Measurements from ENCODE around the gene ITGAD. TPM values are rescaled to one million over a fixed set of nuclear protein-coding genes. Genes with fewer than 3 reads are reported as not detected.
A peak's percentile ranks its signal among the peaks of the same experiment; 100 is the strongest.

The ITGAD gene
- total and polyA plus RNA-seq, 2 donors (not counting 1 experiment from before 2014, with no cell fraction given) = 0.19 TPM; not detected in 1

- H3K27me3 Mint-ChIP-seq = no peaks in the 10 kb centered on the region
- H3K9me3 Mint-ChIP-seq (ENCODE audit: insufficient read depth) = no peaks in the 10 kb centered on the region
- Histone ChIP-seq H3K9me3 (ENCODE audit: control extremely low read depth in 1 of 3, control insufficient read depth in 2 of 3, insufficient read depth in 1 of 3, low read length in 2 of 3) (no peaks in the 10 kb centered on the region), H3K4me3 (ENCODE audit: control extremely low read depth in 1 of 5, extremely low read depth in 1 of 5, insufficient read depth in 1 of 5, low read depth in 2 of 5, low read length in 4 of 5) (no peak overlapping the region), H3K79me2 (ENCODE audit: control insufficient read depth, insufficient read depth, low read length) (peaks cover 16% of the 10 kb centered on the region), H3K27me3 (replicated peaks in 1 of 4; ENCODE audit: control extremely low read depth in 1 of 4, control insufficient read depth in 3 of 4, insufficient read depth in 4 of 4, low read length in 3 of 4) (no peaks in the 10 kb centered on the region), H3K9ac (ENCODE audit: low read length) (peak overlapping the region; percentile 67), H3K4me1 (ENCODE audit: control insufficient read depth in 2 of 2, insufficient read depth in 2 of 2, low read length in 2 of 2) (peaks cover 25 to 37% of the 10 kb centered on the region in 2 donors), H3K4me2 (replicated peaks; ENCODE audit: low read depth, low read length, poor library complexity, severe bottlenecking) (peak overlapping the region; percentile 95), H3K36me3 (replicated peaks in 1 of 2; ENCODE audit: control extremely low read depth in 1 of 2, control insufficient read depth in 1 of 2, extremely low read depth in 1 of 2, insufficient read depth in 2 of 2, low read length in 1 of 2) (peaks cover 0 to 18% of the 10 kb centered on the region in 2 experiments), H4K20me1 (ENCODE audit: control insufficient read depth, insufficient read depth, low read length, poor library complexity, severe bottlenecking) (peaks cover 19% of the 10 kb centered on the region), H3K27ac (ENCODE audit: low read length in 2 of 2) (no peak overlapping the region), H2AFZ (ENCODE audit: insufficient read depth, low read depth, low read length, poor library complexity, severe bottlenecking) (no peak overlapping the region)
- H3K4me1 Mint-ChIP-seq = peaks cover 43% of the 10 kb centered on the region
- ATAC-seq (ENCODE audit: low read depth) = no peak
- TF ChIP-seq EZH2 (IDR thresholded peaks at IDR 0.05; ENCODE audit: borderline replicate concordance, insufficient read depth, low read depth, low read length, poor library complexity, severe bottlenecking) (no peak), CTCF (IDR thresholded peaks at IDR 0.05) (peak; percentile 82)
- ChIA-PET CTCF (interaction anchor here (0.6 to 7.2 kb wide), 22 partner anchors 8 to 476 kb away, joined by 3 to 43 read pairs (median 4); partner anchors contain the start of genes FUS, HSD3B7, RUSF1 and TGFB1I1), POLR2A (interaction anchor here (1.3 to 1.6 kb wide), 2 partner anchors 10 to 413 kb away, joined by 4 to 5 read pairs; partner anchors contain the start of gene ZNF267)
- peak overlapping the region; percentile 94 for H3K4me3 Mint-ChIP-seq
- intact Hi-C loops (cut with micrococcal nuclease) = loop anchor here (1.0 kb wide), 2 partner anchors 16 to 27 kb away; no protein-coding TSS in a partner anchor
- DNase-seq = peak; percentile 57
- peak overlapping the region; percentile 100 for H3K27ac Mint-ChIP-seq
- 89% methylated on average over 3 of the region's 8 CpGs for WGBS (ENCODE audit: insufficient coverage)
These were observed 67.5 kb downstream of the ITGAD start for GRCh38 chr16:31460582-31461002.

GRCh38 chr16:31461201-31461920, 68.2 kb downstream of the ITGAD start:
- WGBS (ENCODE audit: insufficient coverage) = 96% methylated on average over 3 of the region's 10 CpGs
- no peaks in the 10 kb centered on the region for H3K9me3 ChIP-seq (ENCODE audit: control extremely low read depth in 1 of 3, control insufficient read depth in 2 of 3, insufficient read depth in 1 of 3, low read length in 2 of 3)
- H3K27ac ChIP-seq (ENCODE audit: low read length in 2 of 2) = no peak overlapping the region
- DNase-seq (no peak), ATAC-seq (ENCODE audit: low read depth) (no peak)
- H3K36me3 ChIP-seq (replicated peaks in 1 of 2; ENCODE audit: control extremely low read depth in 1 of 2, control insufficient read depth in 1 of 2, extremely low read depth in 1 of 2, insufficient read depth in 2 of 2, low read length in 1 of 2) = peaks cover 0 to 18% of the 10 kb centered on the region in 2 experiments
- H3K4me3 ChIP-seq (ENCODE audit: control extremely low read depth in 1 of 5, extremely low read depth in 1 of 5, insufficient read depth in 1 of 5, low read depth in 2 of 5, low read length in 4 of 5) = no peak overlapping the region
- Mint-ChIP-seq H3K4me3 (peak overlapping the region; percentile 94), H3K27me3 (no peaks in the 10 kb centered on the region), H3K27ac (no peak overlapping the region), H3K4me1 (peaks cover 39% of the 10 kb centered on the region), H3K9me3 (ENCODE audit: insufficient read depth) (no peaks in the 10 kb centered on the region)
- no peak overlapping the region for H3K9ac ChIP-seq (ENCODE audit: low read length)
- ChIA-PET POLR2A (no interaction called here), CTCF (interaction anchor here (0.6 to 7.2 kb wide), 20 partner anchors 9 to 463 kb away, joined by 3 to 43 read pairs (median 4); partner anchors contain the start of genes FUS, RUSF1, TGFB1I1 and ZNF267)
- peaks cover 20 to 33% of the 10 kb centered on the region in 2 donors for H3K4me1 ChIP-seq (ENCODE audit: control insufficient read depth in 2 of 2, insufficient read depth in 2 of 2, low read length in 2 of 2)
- intact Hi-C loops (cut with micrococcal nuclease) = no loop called here
- H3K27me3 ChIP-seq (replicated peaks in 1 of 4; ENCODE audit: control extremely low read depth in 1 of 4, control insufficient read depth in 3 of 4, insufficient read depth in 4 of 4, low read length in 3 of 4) = no peaks in the 10 kb centered on the region
- H3K4me2 ChIP-seq (replicated peaks; ENCODE audit: low read depth, low read length, poor library complexity, severe bottlenecking) = no peak overlapping the region
- no peak overlapping the region for H2AFZ ChIP-seq (ENCODE audit: insufficient read depth, low read depth, low read length, poor library complexity, severe bottlenecking)
- peaks cover 16% of the 10 kb centered on the region for H3K79me2 ChIP-seq (ENCODE audit: control insufficient read depth, insufficient read depth, low read length)
- TF ChIP-seq EZH2 (IDR thresholded peaks at IDR 0.05; ENCODE audit: borderline replicate concordance, insufficient read depth, low read depth, low read length, poor library complexity, severe bottlenecking) = no peak
- TF ChIP-seq CTCF (IDR thresholded peaks at IDR 0.05) = no peak
- H4K20me1 ChIP-seq (ENCODE audit: control insufficient read depth, insufficient read depth, low read length, poor library complexity, severe bottlenecking) = peaks cover 15% of the 10 kb centered on the region
